ENCODE results near the gene UNC13B. TPM values are rescaled to one million over a fixed set of nuclear protein-coding genes. Genes with fewer than 3 reads are reported as not detected.

UNC13B gene
- total and polyA plus RNA-seq, 7 donors = 7.0 to 12.9 (median 10.5) TPM

GRCh38 chr9:35277171-35277520 lies 115.3 kb downstream of the UNC13B start:
- ATAC-seq (no peak), DNase-seq (no peak)
- H3K27ac ChIP-seq = peak overlapping the region; percentile 53
- intact Hi-C loops (cut with DNase I) = no loop called here
- H3K4me1 ChIP-seq = peaks cover 20% of the 10 kb centered on the region
- no peaks in the 10 kb centered on the region for H3K36me3 ChIP-seq (ENCODE audit: insufficient read depth in 1 of 2, low read depth in 1 of 2)
- no peaks in the 10 kb centered on the region for H3K9me3 ChIP-seq
- peak overlapping the region; percentile 47 for H3K4me3 ChIP-seq
- TF ChIP-seq CTCF (IDR thresholded peaks at IDR 0.05) = no peak
- 34 to 74% (median 52%) methylated on average over 1 of the region's 1 CpG for WGBS, 3 donors
- no peaks in the 10 kb centered on the region for H3K27me3 ChIP-seq (ENCODE audit: insufficient read depth in 3 of 3, low read length in 2 of 3)

GRCh38 chr9:35277628-35278359 lies 116.0 kb downstream of the UNC13B start:
- Histone ChIP-seq H3K27me3 (ENCODE audit: insufficient read depth in 3 of 3, low read length in 2 of 3) (no peaks in the 10 kb centered on the region), H3K9me3 (no peaks in the 10 kb centered on the region), H3K4me3 (no peak overlapping the region), H3K27ac (peak overlapping the region; percentile 53), H3K4me1 (peaks cover 20% of the 10 kb centered on the region), H3K36me3 (ENCODE audit: insufficient read depth in 1 of 2, low read depth in 1 of 2) (no peaks in the 10 kb centered on the region)
- ATAC-seq (peak; percentile 53 to 89 (median 84)), DNase-seq (no peak)
- TF ChIP-seq CTCF (IDR thresholded peaks at IDR 0.05) = no peak
- intact Hi-C loops (cut with DNase I) = no loop called here
- WGBS, 3 donors = 52 to 65% (median 55%) methylated on average over 7 of the region's 7 CpGs

- intact Hi-C loops (cut with DNase I) = no loop called here
- ATAC-seq = no peak
- no peak overlapping the region for H3K27ac ChIP-seq
- no peaks in the 10 kb centered on the region for H3K36me3 ChIP-seq (ENCODE audit: insufficient read depth in 1 of 2, low read depth in 1 of 2)
- no peak for TF ChIP-seq CTCF (IDR thresholded peaks at IDR 0.05)
- DNase-seq = no peak
- no peaks in the 10 kb centered on the region for H3K9me3 ChIP-seq
- peaks cover 30% of the 10 kb centered on the region for H3K4me1 ChIP-seq
- WGBS, 3 donors = 84 to 85% (median 85%) methylated on average over 2 of the region's 2 CpGs
- no peaks in the 10 kb centered on the region for H3K27me3 ChIP-seq (ENCODE audit: insufficient read depth in 3 of 3, low read length in 2 of 3)
- no peak overlapping the region for H3K4me3 ChIP-seq
Measured at GRCh38 chr9:35279946-35280345, 118.1 kb downstream of the UNC13B start.

GRCh38 chr9:35280399-35280798 lies 118.6 kb downstream of the UNC13B start:
- Histone ChIP-seq H3K36me3 (ENCODE audit: insufficient read depth in 1 of 2, low read depth in 1 of 2) (no peaks in the 10 kb centered on the region), H3K9me3 (no peaks in the 10 kb centered on the region), H3K4me3 (no peak overlapping the region), H3K27ac (no peak overlapping the region), H3K4me1 (peaks cover 30% of the 10 kb centered on the region), H3K27me3 (ENCODE audit: insufficient read depth in 3 of 3, low read length in 2 of 3) (no peaks in the 10 kb centered on the region)
- WGBS, 3 donors = 71 to 81% (median 74%) methylated on average over 1 of the region's 1 CpG
- ATAC-seq (peak in 1 of 4 donors; percentile 10), DNase-seq (no peak)
- intact Hi-C loops (cut with DNase I) = no loop called here
- TF ChIP-seq CTCF (IDR thresholded peaks at IDR 0.05) = no peak

GRCh38 chr9:35285731-35286130 lies 123.9 kb downstream of the UNC13B start:
- H3K9me3 ChIP-seq = no peaks in the 10 kb centered on the region
- H3K36me3 ChIP-seq (ENCODE audit: insufficient read depth in 1 of 2, low read depth in 1 of 2) = no peaks in the 10 kb centered on the region
- TF ChIP-seq CTCF (IDR thresholded peaks at IDR 0.05) = no peak
- no peak overlapping the region for H3K4me3 ChIP-seq
- H3K27ac ChIP-seq = no peak overlapping the region
- no peak for ATAC-seq
- intact Hi-C loops (cut with DNase I) = no loop called here
- no peak for DNase-seq
- WGBS, 3 donors = 62 to 69% (median 68%) methylated on average over 1 of the region's 1 CpG
- peaks cover 15% of the 10 kb centered on the region for H3K4me1 ChIP-seq
- H3K27me3 ChIP-seq (ENCODE audit: insufficient read depth in 3 of 3, low read length in 2 of 3) = no peaks in the 10 kb centered on the region

Data from psoas muscle (tissue), 8 donors.